Measurements from ENCODE around the gene TPRA1.

Gene TPRA1

GRCh38 chr3:127545711-127546457, 44.6 kb downstream of the TPRA1 start:
- Histone ChIP-seq H3K27ac (ENCODE audit: low read length) (no peak overlapping the region), H3K4me1 (ENCODE audit: control insufficient read depth, insufficient read depth, low read length) (peaks cover 19% of the 10 kb centered on the region), H3K9ac (ENCODE audit: low read length in 2 of 2) (no peak overlapping the region), H3K27me3 (ENCODE audit: control insufficient read depth in 1 of 2, insufficient read depth in 2 of 2, low read length in 2 of 2) (no peaks in the 10 kb centered on the region), H3K9me3 (ENCODE audit: control insufficient read depth in 2 of 2, low read length in 2 of 2) (no peaks in the 10 kb centered on the region), H3K4me3 (ENCODE audit: low read length in 2 of 2) (no peak overlapping the region), H3K36me3 (ENCODE audit: control insufficient read depth in 2 of 2, insufficient read depth in 2 of 2, low read length in 2 of 2) (no peaks in the 10 kb centered on the region)

GRCh38 chr3:127545216-127545615, 45.3 kb downstream of the TPRA1 start:
- Histone ChIP-seq H3K36me3 (ENCODE audit: control insufficient read depth in 2 of 2, insufficient read depth in 2 of 2, low read length in 2 of 2) (no peaks in the 10 kb centered on the region), H3K4me3 (ENCODE audit: low read length in 2 of 2) (no peak overlapping the region), H3K9ac (ENCODE audit: low read length in 2 of 2) (peak overlapping the region in 1 of 2 donors; percentile 21), H3K27me3 (ENCODE audit: control insufficient read depth in 1 of 2, insufficient read depth in 2 of 2, low read length in 2 of 2) (no peaks in the 10 kb centered on the region), H3K9me3 (ENCODE audit: control insufficient read depth in 2 of 2, low read length in 2 of 2) (no peaks in the 10 kb centered on the region), H3K27ac (ENCODE audit: low read length) (no peak overlapping the region), H3K4me1 (ENCODE audit: control insufficient read depth, insufficient read depth, low read length) (peaks cover 19% of the 10 kb centered on the region)

GRCh38 chr3:127544803-127545201, 45.7 kb downstream of the TPRA1 start:
- Histone ChIP-seq H3K9ac (ENCODE audit: low read length in 2 of 2) (no peak overlapping the region), H3K9me3 (ENCODE audit: control insufficient read depth in 2 of 2, low read length in 2 of 2) (no peaks in the 10 kb centered on the region), H3K27me3 (ENCODE audit: control insufficient read depth in 1 of 2, insufficient read depth in 2 of 2, low read length in 2 of 2) (no peaks in the 10 kb centered on the region), H3K27ac (ENCODE audit: low read length) (no peak overlapping the region), H3K36me3 (ENCODE audit: control insufficient read depth in 2 of 2, insufficient read depth in 2 of 2, low read length in 2 of 2) (no peaks in the 10 kb centered on the region), H3K4me3 (ENCODE audit: low read length in 2 of 2) (no peak overlapping the region), H3K4me1 (ENCODE audit: control insufficient read depth, insufficient read depth, low read length) (peaks cover 19% of the 10 kb centered on the region)

GRCh38 chr3:127544192-127544802, 46.2 kb downstream of the TPRA1 start:
- H3K9me3 ChIP-seq (ENCODE audit: control insufficient read depth in 2 of 2, low read length in 2 of 2), result no peaks in the 10 kb centered on the region
- no peak overlapping the region for H3K27ac ChIP-seq (ENCODE audit: low read length)
- peaks cover 19% of the 10 kb centered on the region for H3K4me1 ChIP-seq (ENCODE audit: control insufficient read depth, insufficient read depth, low read length)
- peaks cover 0 to 2% of the 10 kb centered on the region in 2 donors for H3K27me3 ChIP-seq (ENCODE audit: control insufficient read depth in 1 of 2, insufficient read depth in 2 of 2, low read length in 2 of 2)
- H3K9ac ChIP-seq (ENCODE audit: low read length in 2 of 2), result no peak overlapping the region
- H3K36me3 ChIP-seq (ENCODE audit: control insufficient read depth in 2 of 2, insufficient read depth in 2 of 2, low read length in 2 of 2), result no peaks in the 10 kb centered on the region
- no peak overlapping the region for H3K4me3 ChIP-seq (ENCODE audit: low read length in 2 of 2)

- H3K36me3 ChIP-seq (ENCODE audit: control insufficient read depth in 2 of 2, insufficient read depth in 2 of 2, low read length in 2 of 2), result no peaks in the 10 kb centered on the region
These were observed 47.1 kb downstream of the TPRA1 start for GRCh38 chr3:127543441-127543840.

GRCh38 chr3:127542441-127542952, 48.0 kb downstream of the TPRA1 start:
- Histone ChIP-seq H3K27ac (ENCODE audit: low read length) (no peak overlapping the region), H3K9me3 (ENCODE audit: control insufficient read depth in 2 of 2, low read length in 2 of 2) (no peaks in the 10 kb centered on the region), H3K9ac (ENCODE audit: low read length in 2 of 2) (no peak overlapping the region), H3K27me3 (ENCODE audit: control insufficient read depth in 1 of 2, insufficient read depth in 2 of 2, low read length in 2 of 2) (peaks cover 0 to 4% of the 10 kb centered on the region in 2 donors), H3K4me3 (ENCODE audit: low read length in 2 of 2) (no peak overlapping the region), H3K4me1 (ENCODE audit: control insufficient read depth, insufficient read depth, low read length) (peaks cover 13% of the 10 kb centered on the region), H3K36me3 (ENCODE audit: control insufficient read depth in 2 of 2, insufficient read depth in 2 of 2, low read length in 2 of 2) (no peaks in the 10 kb centered on the region)

More at GRCh38 chr3:127543441-127543840, 47.1 kb downstream of the TPRA1 start:
- Histone ChIP-seq H3K27me3 (ENCODE audit: control insufficient read depth in 1 of 2, insufficient read depth in 2 of 2, low read length in 2 of 2) (peaks cover 0 to 2% of the 10 kb centered on the region in 2 donors), H3K4me1 (ENCODE audit: control insufficient read depth, insufficient read depth, low read length) (peaks cover 19% of the 10 kb centered on the region), H3K4me3 (ENCODE audit: low read length in 2 of 2) (no peak overlapping the region), H3K9me3 (ENCODE audit: control insufficient read depth in 2 of 2, low read length in 2 of 2) (no peaks in the 10 kb centered on the region), H3K9ac (ENCODE audit: low read length in 2 of 2) (no peak overlapping the region), H3K27ac (ENCODE audit: low read length) (no peak overlapping the region)

- Histone ChIP-seq H3K27ac (ENCODE audit: low read length) (no peak overlapping the region), H3K9ac (ENCODE audit: low read length in 2 of 2) (no peak overlapping the region), H3K9me3 (ENCODE audit: control insufficient read depth in 2 of 2, low read length in 2 of 2) (no peaks in the 10 kb centered on the region), H3K27me3 (ENCODE audit: control insufficient read depth in 1 of 2, insufficient read depth in 2 of 2, low read length in 2 of 2) (peaks cover 2 to 4% of the 10 kb centered on the region in 2 donors), H3K36me3 (ENCODE audit: control insufficient read depth in 2 of 2, insufficient read depth in 2 of 2, low read length in 2 of 2) (no peaks in the 10 kb centered on the region), H3K4me1 (ENCODE audit: control insufficient read depth, insufficient read depth, low read length) (peaks cover 8% of the 10 kb centered on the region), H3K4me3 (ENCODE audit: low read length in 2 of 2) (no peak overlapping the region)
These were observed 49.2 kb downstream of the TPRA1 start for GRCh38 chr3:127541320-127541719.

- Histone ChIP-seq H3K27ac (ENCODE audit: low read length) (no peak overlapping the region), H3K4me3 (ENCODE audit: low read length in 2 of 2) (no peak overlapping the region), H3K27me3 (ENCODE audit: control insufficient read depth in 1 of 2, insufficient read depth in 2 of 2, low read length in 2 of 2) (peaks cover 3 to 4% of the 10 kb centered on the region in 2 donors), H3K4me1 (ENCODE audit: control insufficient read depth, insufficient read depth, low read length) (peaks cover 2% of the 10 kb centered on the region), H3K9ac (ENCODE audit: low read length in 2 of 2) (no peak overlapping the region), H3K36me3 (ENCODE audit: control insufficient read depth in 2 of 2, insufficient read depth in 2 of 2, low read length in 2 of 2) (no peaks in the 10 kb centered on the region), H3K9me3 (ENCODE audit: control insufficient read depth in 2 of 2, low read length in 2 of 2) (no peaks in the 10 kb centered on the region)
These were observed 51.0 kb downstream of the TPRA1 start for GRCh38 chr3:127539366-127540060.

- Histone ChIP-seq H3K4me3 (ENCODE audit: low read length in 2 of 2) (no peak overlapping the region), H3K9me3 (ENCODE audit: control insufficient read depth in 2 of 2, low read length in 2 of 2) (no peaks in the 10 kb centered on the region), H3K36me3 (ENCODE audit: control insufficient read depth in 2 of 2, insufficient read depth in 2 of 2, low read length in 2 of 2) (no peaks in the 10 kb centered on the region), H3K27ac (ENCODE audit: low read length) (no peak overlapping the region), H3K27me3 (ENCODE audit: control insufficient read depth in 1 of 2, insufficient read depth in 2 of 2, low read length in 2 of 2) (peaks cover 3 to 6% of the 10 kb centered on the region in 2 donors), H3K4me1 (ENCODE audit: control insufficient read depth, insufficient read depth, low read length) (no peaks in the 10 kb centered on the region), H3K9ac (ENCODE audit: low read length in 2 of 2) (no peak overlapping the region)
These were observed 52.0 kb downstream of the TPRA1 start for GRCh38 chr3:127538569-127538968.

GRCh38 chr3:127536830-127537812, 53.4 kb downstream of the TPRA1 start:
- H3K4me1 ChIP-seq (ENCODE audit: control insufficient read depth, insufficient read depth, low read length), result no peaks in the 10 kb centered on the region
- peaks cover 3 to 6% of the 10 kb centered on the region in 2 donors for H3K27me3 ChIP-seq (ENCODE audit: control insufficient read depth in 1 of 2, insufficient read depth in 2 of 2, low read length in 2 of 2)
- H3K36me3 ChIP-seq (ENCODE audit: control insufficient read depth in 2 of 2, insufficient read depth in 2 of 2, low read length in 2 of 2), result no peaks in the 10 kb centered on the region
- no peaks in the 10 kb centered on the region for H3K9me3 ChIP-seq (ENCODE audit: control insufficient read depth in 2 of 2, low read length in 2 of 2)
- no peak overlapping the region for H3K27ac ChIP-seq (ENCODE audit: low read length)
- H3K9ac ChIP-seq (ENCODE audit: low read length in 2 of 2), result no peak overlapping the region
- H3K4me3 ChIP-seq (ENCODE audit: low read length in 2 of 2), result no peak overlapping the region

All from stomach smooth muscle (tissue), 2 donors.